ENCODE measurements around the gene HCRTR1.

GRCh38 chr1:31628931-31629556 is 11.6 kb downstream of the HCRTR1 start:
- no peak for TF ChIP-seq POLR2A (IDR thresholded peaks at IDR 0.05)
- TF ChIP-seq, protein P1, sequence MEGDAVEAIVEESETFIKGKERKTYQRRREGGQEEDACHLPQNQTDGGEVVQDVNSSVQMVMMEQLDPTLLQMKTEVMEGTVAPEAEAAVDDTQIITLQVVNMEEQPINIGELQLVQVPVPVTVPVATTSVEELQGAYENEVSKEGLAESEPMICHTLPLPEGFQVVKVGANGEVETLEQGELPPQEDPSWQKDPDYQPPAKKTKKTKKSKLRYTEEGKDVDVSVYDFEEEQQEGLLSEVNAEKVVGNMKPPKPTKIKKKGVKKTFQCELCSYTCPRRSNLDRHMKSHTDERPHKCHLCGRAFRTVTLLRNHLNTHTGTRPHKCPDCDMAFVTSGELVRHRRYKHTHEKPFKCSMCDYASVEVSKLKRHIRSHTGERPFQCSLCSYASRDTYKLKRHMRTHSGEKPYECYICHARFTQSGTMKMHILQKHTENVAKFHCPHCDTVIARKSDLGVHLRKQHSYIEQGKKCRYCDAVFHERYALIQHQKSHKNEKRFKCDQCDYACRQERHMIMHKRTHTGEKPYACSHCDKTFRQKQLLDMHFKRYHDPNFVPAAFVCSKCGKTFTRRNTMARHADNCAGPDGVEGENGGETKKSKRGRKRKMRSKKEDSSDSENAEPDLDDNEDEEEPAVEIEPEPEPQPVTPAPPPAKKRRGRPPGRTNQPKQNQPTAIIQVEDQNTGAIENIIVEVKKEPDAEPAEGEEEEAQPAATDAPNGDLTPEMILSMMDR (IDR thresholded peaks at IDR 0.05), result no peak

Data from heart left ventricle (tissue), 13 donors.